ENCODE data around the gene PLK5. TPM values are rescaled to one million over a fixed set of nuclear protein-coding genes. Genes with fewer than 3 reads are reported as not detected.
"Not testable (repeated sequence)": the region's sequence is repeated elsewhere in the genome, so short reads cannot be mapped to it uniquely, and the experiment has no call there.

PLK5 gene
- total and polyA plus RNA-seq, 3 experiments from 2014 or later = not detected

- peak; percentile 54 to 77 (median 63) for DNase-seq
- POLR2A ChIA-PET = no interaction called here
- Mint-ChIP-seq H3K4me3 (peak overlapping the region in 4 of 7 donors; percentile 22 to 72 (median 34)), H3K27me3 (peaks cover 6 to 23% of the 10 kb centered on the region in 2 donors), H3K9me3 (no peaks in the 10 kb centered on the region), H3K4me1 (peaks cover 6 to 10% (median 6%) of the 10 kb centered on the region in 3 donors), H3K36me3 (no peaks in the 10 kb centered on the region), H3K27ac (peak overlapping the region in 1 of 8 donors; percentile 66)
- Histone ChIP-seq H3K4me1 (ENCODE audit: insufficient read depth, low read length) (peaks cover 9% of the 10 kb centered on the region), H3K9me3 (ENCODE audit: low read length) (no peaks in the 10 kb centered on the region), H3K27me3 (ENCODE audit: insufficient read depth, low read length, poor library complexity, severe bottlenecking) (no peaks in the 10 kb centered on the region), H3K36me3 (ENCODE audit: insufficient read depth, low read length) (no peaks in the 10 kb centered on the region), H3K4me3 (ENCODE audit: low read length) (no peak overlapping the region), H3K27ac (ENCODE audit: low read depth, low read length) (no peak overlapping the region)
- CTCF ChIA-PET = interaction anchor here (1.0 kb wide), 2 partner anchors 12 to 47 kb away, joined by 3 to 5 read pairs; no protein-coding TSS in a partner anchor
Observed at GRCh38 chr19:1513499-1514294, 10.2 kb upstream of the PLK5 start.

GRCh38 chr19:1514295-1514661 lies 9.6 kb upstream of the PLK5 start:
- Mint-ChIP-seq H3K27me3 (peaks cover 5 to 22% of the 10 kb centered on the region in 2 donors), H3K4me3 (peak overlapping the region in 3 of 7 donors; percentile 22 to 43 (median 24)), H3K9me3 (no peaks in the 10 kb centered on the region), H3K27ac (no peak overlapping the region), H3K4me1 (peaks cover 4 to 10% (median 5%) of the 10 kb centered on the region in 3 donors), H3K36me3 (no peaks in the 10 kb centered on the region)
- Histone ChIP-seq H3K9me3 (ENCODE audit: low read length) (no peaks in the 10 kb centered on the region), H3K27ac (ENCODE audit: low read depth, low read length) (no peak overlapping the region), H3K4me1 (ENCODE audit: insufficient read depth, low read length) (peaks cover 9% of the 10 kb centered on the region), H3K27me3 (ENCODE audit: insufficient read depth, low read length, poor library complexity, severe bottlenecking) (no peaks in the 10 kb centered on the region), H3K36me3 (ENCODE audit: insufficient read depth, low read length) (no peaks in the 10 kb centered on the region), H3K4me3 (ENCODE audit: low read length) (no peak overlapping the region)
- ChIA-PET CTCF (interaction anchor here (0.9 to 1.0 kb wide), 3 partner anchors 12 to 48 kb away, joined by 3 to 5 read pairs (median 4); no protein-coding TSS in a partner anchor), POLR2A (interaction anchor here (0.7 kb wide), 1 partner anchor 71 kb away, joined by 3 read pairs; no protein-coding TSS in a partner anchor)
- DNase-seq = no peak

GRCh38 chr19:1514986-1515721 lies 8.7 kb upstream of the PLK5 start:
- Histone ChIP-seq H3K9me3 (ENCODE audit: low read length) (no peaks in the 10 kb centered on the region), H3K27me3 (ENCODE audit: insufficient read depth, low read length, poor library complexity, severe bottlenecking) (no peaks in the 10 kb centered on the region), H3K36me3 (ENCODE audit: insufficient read depth, low read length) (no peaks in the 10 kb centered on the region), H3K4me3 (ENCODE audit: low read length) (no peak overlapping the region), H3K4me1 (ENCODE audit: insufficient read depth, low read length) (peaks cover 9% of the 10 kb centered on the region), H3K27ac (ENCODE audit: low read depth, low read length) (no peak overlapping the region)
- H3K27me3 Mint-ChIP-seq = peaks cover 7 to 16% of the 10 kb centered on the region in 2 donors
- H3K9me3 Mint-ChIP-seq = no peaks in the 10 kb centered on the region
- no peak overlapping the region for H3K4me3 Mint-ChIP-seq
- no peak for DNase-seq
- no peaks in the 10 kb centered on the region for H3K36me3 Mint-ChIP-seq
- no peak overlapping the region for H3K27ac Mint-ChIP-seq
- POLR2A ChIA-PET = interaction anchor here (0.7 kb wide), 1 partner anchor 72 kb away, joined by 3 read pairs; no protein-coding TSS in a partner anchor
- CTCF ChIA-PET = interaction anchor here (0.9 to 1.0 kb wide), 4 partner anchors 13 to 70 kb away, joined by 3 to 5 read pairs (median 4); no protein-coding TSS in a partner anchor
- H3K4me1 Mint-ChIP-seq = peaks cover 2 to 4% (median 4%) of the 10 kb centered on the region in 3 donors

- no peak overlapping the region for H3K27ac Mint-ChIP-seq
- Histone ChIP-seq H3K4me3 (ENCODE audit: low read length) (no peak overlapping the region), H3K9me3 (ENCODE audit: low read length) (no peaks in the 10 kb centered on the region), H3K36me3 (ENCODE audit: insufficient read depth, low read length) (no peaks in the 10 kb centered on the region), H3K4me1 (ENCODE audit: insufficient read depth, low read length) (peaks cover 9% of the 10 kb centered on the region), H3K27me3 (ENCODE audit: insufficient read depth, low read length, poor library complexity, severe bottlenecking) (no peaks in the 10 kb centered on the region), H3K27ac (ENCODE audit: low read depth, low read length) (no peak overlapping the region)
- POLR2A ChIA-PET = no interaction called here
- no peaks in the 10 kb centered on the region for H3K36me3 Mint-ChIP-seq
- DNase-seq = no peak
- peaks cover 7 to 10% of the 10 kb centered on the region in 2 donors for H3K27me3 Mint-ChIP-seq
- H3K4me3 Mint-ChIP-seq = peak overlapping the region in 1 of 7 donors; percentile 52
- peaks cover 0 to 4% (median 4%) of the 10 kb centered on the region in 3 donors for H3K4me1 Mint-ChIP-seq
- CTCF ChIA-PET = no interaction called here
- no peaks in the 10 kb centered on the region for H3K9me3 Mint-ChIP-seq
Observed at GRCh38 chr19:1516395-1516753, 7.5 kb upstream of the PLK5 start.

- Mint-ChIP-seq H3K9me3 (no peaks in the 10 kb centered on the region), H3K36me3 (no peaks in the 10 kb centered on the region), H3K27me3 (peaks cover 14 to 16% of the 10 kb centered on the region in 2 donors), H3K4me1 (no peaks in the 10 kb centered on the region), H3K27ac (no peak overlapping the region), H3K4me3 (no peak overlapping the region)
- ChIA-PET CTCF (interaction anchor here (1.6 kb wide), 1 partner anchor 154 kb away, joined by 4 read pairs; no protein-coding TSS in a partner anchor), POLR2A (no interaction called here)
- DNase-seq = no peak
- no peaks in the 10 kb centered on the region for H3K4me1 ChIP-seq (ENCODE audit: insufficient read depth, low read length)
- no peaks in the 10 kb centered on the region for H3K36me3 ChIP-seq (ENCODE audit: insufficient read depth, low read length)
- no peaks in the 10 kb centered on the region for H3K27me3 ChIP-seq (ENCODE audit: insufficient read depth, low read length, poor library complexity, severe bottlenecking)
- no peaks in the 10 kb centered on the region for H3K9me3 ChIP-seq (ENCODE audit: low read length)
- no peak overlapping the region for H3K27ac ChIP-seq (ENCODE audit: low read depth, low read length)
- no peak overlapping the region for H3K4me3 ChIP-seq (ENCODE audit: low read length)
Observed at GRCh38 chr19:1518471-1518870, 5.4 kb upstream of the PLK5 start.

GRCh38 chr19:1519802-1520201 lies 4.1 kb upstream of the PLK5 start:
- H3K27ac ChIP-seq (ENCODE audit: low read depth, low read length); DNase-seq; H3K36me3 ChIP-seq (ENCODE audit: insufficient read depth, low read length); H3K27ac Mint-ChIP-seq; H3K4me3 Mint-ChIP-seq; H3K4me1 Mint-ChIP-seq; H3K4me3 ChIP-seq (ENCODE audit: low read length); H3K9me3 ChIP-seq (ENCODE audit: low read length); H3K4me1 ChIP-seq (ENCODE audit: insufficient read depth, low read length); POLR2A ChIA-PET; H3K9me3 Mint-ChIP-seq; CTCF ChIA-PET; H3K27me3 ChIP-seq (ENCODE audit: insufficient read depth, low read length, poor library complexity, severe bottlenecking); H3K36me3 Mint-ChIP-seq: not testable (repeated sequence)
- peaks cover 15 to 21% of the 10 kb centered on the region in 2 donors for H3K27me3 Mint-ChIP-seq

DNA sequence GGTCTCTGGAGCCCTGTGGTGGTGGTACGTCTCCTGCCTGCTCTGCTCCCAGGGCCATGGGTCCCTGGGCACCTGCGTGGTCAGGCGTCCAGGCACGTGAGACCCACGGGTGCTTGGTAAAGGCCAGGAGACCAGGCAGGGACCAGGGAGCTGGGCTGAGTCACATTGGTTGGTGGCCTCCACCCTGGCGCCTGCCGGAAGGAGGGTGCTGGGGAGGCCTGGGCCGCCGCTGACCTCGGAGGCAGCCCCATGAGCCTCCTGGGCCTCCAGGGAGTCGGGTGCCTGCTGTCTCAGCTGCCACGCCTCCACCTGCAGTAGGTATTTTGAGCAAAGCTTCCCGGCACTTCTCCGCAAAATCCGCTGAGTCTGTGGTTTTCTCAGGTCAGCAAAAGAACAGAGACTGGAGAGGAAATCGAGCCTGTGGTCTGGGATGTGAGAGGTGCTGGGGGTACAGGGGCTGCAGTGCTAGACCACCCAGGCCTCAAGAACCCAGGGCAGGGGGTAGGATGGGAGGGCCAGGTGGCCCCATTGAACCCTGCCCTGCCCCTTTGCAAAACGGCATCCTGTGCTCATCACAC lies 3.6 kb upstream of the PLK5 start:
- Histone ChIP-seq H3K36me3 (ENCODE audit: insufficient read depth, low read length) (no peaks in the 10 kb centered on the region), H3K9me3 (ENCODE audit: low read length) (no peaks in the 10 kb centered on the region), H3K27ac (ENCODE audit: low read depth, low read length) (no peak overlapping the region), H3K27me3 (ENCODE audit: insufficient read depth, low read length, poor library complexity, severe bottlenecking) (peaks cover 8% of the 10 kb centered on the region), H3K4me3 (ENCODE audit: low read length) (no peak overlapping the region), H3K4me1 (ENCODE audit: insufficient read depth, low read length) (no peaks in the 10 kb centered on the region)
- H3K9me3 Mint-ChIP-seq = peaks cover 0 to 2% (median 0%) of the 10 kb centered on the region in 5 donors
- no peaks in the 10 kb centered on the region for H3K36me3 Mint-ChIP-seq
- ChIA-PET CTCF (no interaction called here), POLR2A (no interaction called here)
- no peak overlapping the region for H3K27ac Mint-ChIP-seq
- peaks cover 17 to 21% of the 10 kb centered on the region in 2 donors for H3K27me3 Mint-ChIP-seq
- no peak for DNase-seq
- peaks cover 6 to 9% (median 6%) of the 10 kb centered on the region in 3 donors for H3K4me1 Mint-ChIP-seq
- H3K4me3 Mint-ChIP-seq = no peak overlapping the region

- Mint-ChIP-seq H3K4me3 (no peak overlapping the region), H3K4me1 (peaks cover 6 to 9% (median 6%) of the 10 kb centered on the region in 3 donors), H3K36me3 (no peaks in the 10 kb centered on the region), H3K9me3 (peaks cover 0 to 4% (median 0%) of the 10 kb centered on the region in 5 donors), H3K27me3 (peaks cover 25 to 28% of the 10 kb centered on the region in 2 donors), H3K27ac (no peak overlapping the region)
- Histone ChIP-seq H3K4me3 (ENCODE audit: low read length) (no peak overlapping the region), H3K27ac (ENCODE audit: low read depth, low read length) (no peak overlapping the region), H3K27me3 (ENCODE audit: insufficient read depth, low read length, poor library complexity, severe bottlenecking) (peaks cover 8% of the 10 kb centered on the region), H3K36me3 (ENCODE audit: insufficient read depth, low read length) (no peaks in the 10 kb centered on the region), H3K4me1 (ENCODE audit: insufficient read depth, low read length) (no peaks in the 10 kb centered on the region), H3K9me3 (ENCODE audit: low read length) (no peaks in the 10 kb centered on the region)
- DNase-seq = no peak
- ChIA-PET CTCF (no interaction called here), POLR2A (no interaction called here)
Observed at GRCh38 chr19:1521636-1522035, 2.2 kb upstream of the PLK5 start.
